Measurements from ENCODE around the gene RAI1. TPM values are rescaled to one million over a fixed set of nuclear protein-coding genes. Genes with fewer than 3 reads are reported as not detected.

Gene RAI1
- total and polyA plus RNA-seq, 10 donors, result 5.4 to 61.9 (median 35.2) TPM

- Histone ChIP-seq H3K36me3 (peaks cover 0 to 24% (median 0%) of the 10 kb centered on the region in 6 donors), H3K9me3 (no peaks in the 10 kb centered on the region), H3K27me3 (replicated peaks in 1 of 7) (no peaks in the 10 kb centered on the region), H3K4me1 (peaks cover 19 to 55% (median 34%) of the 10 kb centered on the region in 6 donors), H3K27ac (peak overlapping the region; percentile 75 to 92 (median 83)), H3K4me3 (no peak overlapping the region)
- no peak for TF ChIP-seq POLR2A (IDR thresholded peaks at IDR 0.05)
- TF ChIP-seq, protein P1, sequence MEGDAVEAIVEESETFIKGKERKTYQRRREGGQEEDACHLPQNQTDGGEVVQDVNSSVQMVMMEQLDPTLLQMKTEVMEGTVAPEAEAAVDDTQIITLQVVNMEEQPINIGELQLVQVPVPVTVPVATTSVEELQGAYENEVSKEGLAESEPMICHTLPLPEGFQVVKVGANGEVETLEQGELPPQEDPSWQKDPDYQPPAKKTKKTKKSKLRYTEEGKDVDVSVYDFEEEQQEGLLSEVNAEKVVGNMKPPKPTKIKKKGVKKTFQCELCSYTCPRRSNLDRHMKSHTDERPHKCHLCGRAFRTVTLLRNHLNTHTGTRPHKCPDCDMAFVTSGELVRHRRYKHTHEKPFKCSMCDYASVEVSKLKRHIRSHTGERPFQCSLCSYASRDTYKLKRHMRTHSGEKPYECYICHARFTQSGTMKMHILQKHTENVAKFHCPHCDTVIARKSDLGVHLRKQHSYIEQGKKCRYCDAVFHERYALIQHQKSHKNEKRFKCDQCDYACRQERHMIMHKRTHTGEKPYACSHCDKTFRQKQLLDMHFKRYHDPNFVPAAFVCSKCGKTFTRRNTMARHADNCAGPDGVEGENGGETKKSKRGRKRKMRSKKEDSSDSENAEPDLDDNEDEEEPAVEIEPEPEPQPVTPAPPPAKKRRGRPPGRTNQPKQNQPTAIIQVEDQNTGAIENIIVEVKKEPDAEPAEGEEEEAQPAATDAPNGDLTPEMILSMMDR (IDR thresholded peaks at IDR 0.05 in 8 of 11, conservative IDR thresholded peaks at IDR 0.05 in 3 of 11), result no peak
- no peak for TF ChIP-seq POLR2AphosphoS5 (IDR thresholded peaks at IDR 0.05)
- intact Hi-C loops (cut with DNase I; ENCODE audit: low total_unique reads), result no loop called here
- WGBS, 5 donors, result 79 to 90% (median 85%) methylated on average over 8 to 10 of the region's 10 CpGs
- no peak for DNase-seq
Observed at GRCh38 chr17:17848311-17849082, 167.2 kb downstream of the RAI1 start.

DNA sequence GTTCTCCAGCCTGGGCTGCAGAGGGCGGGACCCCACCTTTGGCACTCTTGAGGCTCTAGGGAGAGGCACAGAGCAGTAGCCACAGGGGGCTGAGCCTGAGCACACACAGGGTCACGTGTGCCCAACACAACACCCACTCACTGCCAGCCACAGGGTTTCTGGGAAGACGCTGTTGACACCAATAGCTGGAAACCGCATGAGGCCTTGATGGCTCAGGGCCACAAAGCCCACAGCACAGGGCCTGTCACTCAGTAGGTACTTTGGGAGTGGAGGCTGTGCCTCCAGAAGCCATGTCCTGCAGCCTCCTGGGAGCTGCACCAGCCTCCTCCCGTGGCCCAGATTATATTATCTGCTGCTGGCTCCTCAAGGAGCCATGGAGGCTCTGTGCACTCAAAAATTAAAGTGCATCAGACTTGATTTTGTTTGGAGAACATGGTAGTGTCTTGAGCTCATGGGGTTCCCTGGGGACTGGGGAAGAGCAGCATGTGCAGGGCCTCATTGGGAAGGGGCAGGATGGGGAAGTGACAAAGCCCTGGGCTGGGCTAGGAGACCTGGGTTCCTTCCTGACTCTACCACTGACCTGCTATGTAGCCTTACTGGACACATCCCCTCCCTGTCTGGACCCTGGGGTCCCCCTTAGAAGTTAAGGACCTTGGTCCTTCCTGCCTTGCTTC lies 168.0 kb downstream of the RAI1 start:
- H3K4me3 ChIP-seq, result no peak overlapping the region
- TF ChIP-seq, protein P1 (IDR thresholded peaks at IDR 0.05 in 8 of 11, conservative IDR thresholded peaks at IDR 0.05 in 3 of 11), result peak in 2 of 11 experiments; percentile 10 to 12
- TF ChIP-seq POLR2A (IDR thresholded peaks at IDR 0.05) (no peak), POLR2AphosphoS5 (IDR thresholded peaks at IDR 0.05) (peak; percentile 76 to 77 (median 76))
- peaks cover 0 to 24% (median 0%) of the 10 kb centered on the region in 6 donors for H3K36me3 ChIP-seq
- H3K9me3 ChIP-seq, result no peaks in the 10 kb centered on the region
- H3K27ac ChIP-seq, result peak overlapping the region; percentile 75 to 92 (median 83)
- peaks cover 19 to 55% (median 34%) of the 10 kb centered on the region in 6 donors for H3K4me1 ChIP-seq
- DNase-seq, result peak; percentile 90
- 27 to 41% (median 36%) methylated on average over 2 to 5 of the region's 5 CpGs for WGBS, 5 donors
- H3K27me3 ChIP-seq (replicated peaks in 1 of 7), result no peaks in the 10 kb centered on the region
- intact Hi-C loops (cut with DNase I; ENCODE audit: low total_unique reads), result no loop called here

- H3K36me3 ChIP-seq, result peaks cover 0 to 24% (median 0%) of the 10 kb centered on the region in 6 donors
- intact Hi-C loops (cut with DNase I; ENCODE audit: low total_unique reads), result no loop called here
- WGBS, 5 donors, result 29 to 37% (median 33%) methylated on average over 2 of the region's 2 CpGs
Observed at GRCh38 chr17:17849845-17850373, 168.7 kb downstream of the RAI1 start.

More at GRCh38 chr17:17849845-17850373, 168.7 kb downstream of the RAI1 start:
- peaks cover 19 to 55% (median 34%) of the 10 kb centered on the region in 6 donors for H3K4me1 ChIP-seq
- H3K27ac ChIP-seq, result peak overlapping the region; percentile 75 to 92 (median 83)
- peak; percentile 88 for DNase-seq
- H3K27me3 ChIP-seq (replicated peaks in 1 of 7), result no peaks in the 10 kb centered on the region
- H3K9me3 ChIP-seq, result no peaks in the 10 kb centered on the region
- no peak overlapping the region for H3K4me3 ChIP-seq
- TF ChIP-seq POLR2AphosphoS5 (IDR thresholded peaks at IDR 0.05), result peak in 1 of 3 donors; percentile 53
- no peak for TF ChIP-seq POLR2A (IDR thresholded peaks at IDR 0.05)
- TF ChIP-seq, protein P1 (IDR thresholded peaks at IDR 0.05 in 8 of 11, conservative IDR thresholded peaks at IDR 0.05 in 3 of 11), result peak in 8 of 11 experiments; percentile 9 to 55 (median 38)

All from spleen (tissue), 11 donors.